TTC549 (cell line): ENCODE data around the gene TAF11L7.
"Not testable (repeated sequence)": the region's sequence is repeated elsewhere in the genome, so short reads cannot be mapped to it uniquely, and the experiment has no call there.

Source experiments
- FAIRE-seq: peaks from 2 replicates; lab custom pipeline; 2012; peaks lifted over from hg19 to GRCh38; lab: Jason Lieb, UNC

TAF11L7 gene

DNA sequence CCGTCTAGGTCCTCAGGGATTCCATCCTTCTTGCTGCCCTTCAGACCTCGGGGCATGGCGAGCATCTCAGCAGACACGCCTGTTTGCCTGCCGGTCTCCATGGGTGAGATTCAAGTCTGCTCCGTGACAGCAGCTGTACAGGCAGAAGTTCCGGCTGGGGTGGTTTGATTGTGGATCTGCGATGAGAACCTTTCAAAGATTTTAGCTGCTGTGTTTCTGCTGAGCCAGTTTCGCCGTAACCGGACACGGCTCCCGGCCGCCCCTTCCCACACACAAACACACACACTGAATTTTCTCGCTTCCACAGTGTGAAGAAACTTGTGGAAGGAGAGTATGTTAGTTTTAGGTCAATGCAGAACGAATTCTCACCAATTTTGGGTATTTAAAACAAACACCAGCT lies at the start of gene TAF11L7:
TSS of gene TAF11L7 (minus strand) at position 101 of the 400 bp plus-strand sequence.
- FAIRE-seq: not testable (repeated sequence)

DNA sequence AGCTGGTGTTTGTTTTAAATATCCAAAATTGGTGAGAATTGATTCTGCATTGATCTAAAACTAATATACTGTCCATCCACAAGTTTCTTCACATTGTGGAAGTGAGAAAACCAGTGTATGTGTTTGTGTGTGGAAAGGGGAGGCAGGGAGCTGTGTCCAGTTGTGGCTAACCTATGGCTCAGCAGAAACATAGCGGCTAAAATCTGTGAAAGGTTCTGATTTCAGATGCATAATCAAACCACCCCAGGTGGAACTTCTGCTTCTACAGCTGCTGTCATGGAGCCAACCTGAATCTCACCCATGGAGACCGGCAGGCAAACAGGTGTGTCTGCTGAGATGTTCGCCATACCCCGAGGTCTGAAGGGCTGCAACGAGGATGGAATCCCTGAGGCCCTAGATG lies 48.6 kb upstream of the TAF11L7 start, which contains the start of gene TAF11L14:
TSS of gene TAF11L14 (plus strand) at position 301 of the 400 bp plus-strand sequence.
- no peak for FAIRE-seq

DNA sequence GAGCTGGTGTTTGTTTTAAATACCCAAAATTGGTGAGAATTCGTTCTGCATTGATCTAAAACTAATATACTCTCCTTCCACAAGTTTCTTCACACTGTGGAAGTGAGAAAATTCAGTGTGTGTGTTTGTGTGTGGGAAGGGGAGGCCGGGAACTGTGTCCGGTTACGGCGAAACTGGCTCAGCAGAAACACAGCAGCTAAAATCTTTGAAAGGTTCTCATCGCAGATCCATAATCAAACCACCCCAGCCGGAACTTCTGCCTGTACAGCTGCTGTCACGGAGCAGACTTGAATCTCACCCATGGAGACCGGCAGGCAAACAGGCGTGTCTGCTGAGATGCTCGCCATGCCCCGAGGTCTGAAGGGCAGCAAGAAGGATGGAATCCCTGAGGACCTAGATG lies 46.2 kb upstream of the TAF11L7 start, which contains the start of gene TAF11L13:
TSS of gene TAF11L13 (plus strand) at position 301 of the 400 bp plus-strand sequence.
- not testable (repeated sequence) for FAIRE-seq

DNA sequence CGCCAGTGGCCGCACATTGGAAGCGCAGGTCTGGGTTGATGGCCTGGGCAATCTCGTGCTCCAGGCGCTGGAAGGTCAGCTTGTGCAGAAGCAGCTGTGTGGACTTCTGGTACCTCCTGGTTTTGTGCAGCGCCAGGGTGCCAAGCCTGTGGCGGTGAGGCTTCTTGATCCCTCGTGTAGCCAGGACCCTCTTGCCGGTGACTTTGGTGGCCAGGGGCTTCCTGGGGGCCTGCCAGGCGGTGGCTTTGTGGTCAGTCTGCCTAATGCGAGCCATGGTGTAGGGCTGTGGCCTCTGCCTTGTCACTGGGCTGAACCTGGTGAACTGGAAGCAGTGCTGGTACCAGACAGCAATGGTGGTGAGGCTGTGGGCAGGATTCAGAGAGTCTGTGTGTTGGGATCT lies 40.1 kb upstream of the TAF11L7 start:
- FAIRE-seq: no peak

DNA sequence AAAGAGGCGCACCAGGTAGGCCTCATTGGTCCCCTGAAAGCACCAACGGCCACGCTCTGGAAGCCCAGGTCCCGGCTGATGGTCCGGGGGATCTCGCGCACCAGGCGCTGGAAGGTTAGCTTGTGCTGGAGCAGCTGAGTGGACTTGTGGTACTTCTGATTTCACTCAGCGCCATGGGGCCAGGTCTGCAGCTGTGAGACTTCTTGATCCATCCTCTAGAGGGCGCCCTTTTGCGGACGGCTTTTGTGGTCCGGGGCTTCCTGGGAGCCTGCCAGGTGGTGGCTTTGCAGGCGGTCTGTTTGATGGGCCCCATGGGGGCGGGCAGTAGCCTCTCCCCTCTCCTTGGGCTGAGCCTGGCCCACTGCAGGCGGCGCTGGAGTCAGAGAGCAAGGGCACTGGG lies 35.1 kb upstream of the TAF11L7 start:
- FAIRE-seq: no peak

DNA sequence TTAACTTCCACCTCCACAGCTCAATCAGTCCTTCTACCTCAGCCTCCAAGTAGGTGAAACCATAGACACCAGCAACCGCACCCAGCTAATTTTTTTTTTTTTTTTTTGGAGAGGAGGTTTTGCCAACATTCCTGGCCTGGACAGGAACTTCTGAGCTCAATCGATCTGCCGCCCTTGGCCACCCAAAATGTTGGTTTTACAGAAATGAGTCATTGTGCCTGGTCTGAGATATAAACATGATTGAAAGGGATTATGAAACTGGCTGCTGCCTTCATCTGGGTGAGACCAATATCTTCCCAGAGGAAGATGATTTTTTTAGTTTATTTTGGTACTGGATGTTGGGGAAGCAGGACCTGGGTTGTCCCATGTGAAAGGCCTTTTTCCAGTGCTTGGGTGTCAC lies 33.8 kb upstream of the TAF11L7 start:
- FAIRE-seq: no peak

DNA sequence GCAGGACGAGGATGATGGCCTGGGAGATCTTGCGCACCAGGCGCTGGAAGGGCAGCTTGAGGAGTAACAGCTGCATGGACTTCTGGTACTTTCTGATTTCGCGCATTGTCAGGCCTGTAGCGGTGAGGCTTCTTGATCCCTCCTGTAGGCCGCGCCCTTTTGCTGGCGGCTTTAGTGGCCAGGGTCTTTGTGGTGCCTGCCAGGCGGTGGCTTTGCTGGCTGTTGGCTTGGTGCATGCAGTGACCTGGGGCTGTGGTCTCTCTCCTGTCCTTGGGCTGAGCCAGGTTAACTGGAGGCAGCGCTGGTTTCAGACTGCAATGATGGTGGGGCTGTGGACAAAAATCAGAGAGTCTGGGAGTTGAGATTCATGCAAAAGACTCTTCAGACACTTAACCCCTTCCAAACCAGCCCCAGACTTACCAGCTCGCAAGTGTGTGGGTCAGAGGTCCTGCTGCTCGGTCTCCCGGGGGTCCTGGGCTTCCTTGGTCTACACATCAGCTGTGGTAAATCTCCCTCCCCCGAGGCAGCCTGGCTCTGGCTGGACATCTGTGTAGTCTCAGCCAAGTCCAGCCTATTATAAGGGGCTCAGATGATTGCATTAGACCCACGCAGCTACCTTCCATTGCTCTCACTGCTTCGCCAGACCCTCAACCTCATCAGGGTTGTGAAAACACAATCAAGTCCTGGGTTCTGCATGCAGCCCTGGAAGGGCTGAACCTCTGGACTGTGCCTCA lies 29.5 kb upstream of the TAF11L7 start:
- FAIRE-seq: no peak

DNA sequence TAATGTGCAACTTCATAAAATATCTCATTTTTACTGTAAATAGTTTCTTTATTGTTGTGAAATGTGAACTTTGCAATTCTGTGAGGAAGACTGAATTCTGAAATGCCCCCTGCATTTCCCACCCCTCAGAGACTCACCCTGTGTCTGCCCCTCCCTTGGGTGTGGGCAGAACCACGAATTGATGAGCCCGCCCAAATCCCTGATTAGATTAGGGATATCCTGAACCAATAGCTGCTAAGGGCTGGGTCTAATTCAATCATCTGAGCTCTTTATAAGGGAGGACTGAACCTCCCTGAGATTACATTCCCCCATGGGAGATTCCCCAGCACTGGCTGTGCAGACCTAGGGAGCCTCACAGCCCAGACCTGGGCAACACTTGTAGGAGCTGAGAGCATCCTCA lies 24.5 kb upstream of the TAF11L7 start, which contains the start of gene TAF11L12:
TSS of gene TAF11L12 (plus strand) at position 301 of the 400 bp plus-strand sequence.
- not testable (repeated sequence) for FAIRE-seq

DNA sequence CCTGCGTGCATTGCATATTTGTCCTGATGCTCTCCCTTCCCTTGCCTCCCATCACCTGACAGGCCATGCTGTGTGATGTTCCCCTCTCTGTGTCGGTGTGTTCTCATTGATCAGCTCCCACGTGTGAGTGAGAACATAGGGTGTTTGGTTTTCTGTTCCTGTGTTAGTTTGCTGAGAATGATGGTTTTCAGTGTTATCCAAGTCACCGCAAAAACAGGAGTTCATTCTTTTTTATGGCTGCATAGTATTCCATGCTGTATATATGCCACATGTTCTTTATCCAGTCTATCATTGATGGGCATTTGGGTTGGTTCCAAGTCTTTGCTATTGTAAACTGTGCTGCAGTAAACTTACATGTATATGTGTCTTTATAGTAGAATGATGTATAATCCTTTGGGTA lies 21.9 kb upstream of the TAF11L7 start:
- FAIRE-seq: not testable (repeated sequence)

DNA sequence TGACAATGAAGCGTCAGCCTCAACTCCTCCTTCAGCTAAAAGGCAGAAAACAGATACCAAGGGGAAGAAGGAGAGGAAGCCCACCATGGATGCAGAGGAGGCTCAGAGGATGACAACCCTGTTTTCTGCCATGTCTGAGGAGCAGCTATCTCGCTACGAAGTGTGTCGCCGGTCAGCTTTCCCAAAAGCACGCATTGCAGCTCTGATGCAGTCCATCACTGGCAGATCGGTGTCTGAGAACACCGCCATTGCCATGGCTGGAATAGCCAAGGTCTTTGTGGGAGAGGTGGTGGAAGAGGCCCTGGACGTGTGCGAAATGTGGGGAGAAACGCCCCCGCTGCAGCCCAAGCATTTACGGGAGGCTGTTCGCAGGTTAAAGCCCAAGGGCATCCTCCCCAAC lies 19.4 kb upstream of the TAF11L7 start:
- FAIRE-seq: no peak

DNA sequence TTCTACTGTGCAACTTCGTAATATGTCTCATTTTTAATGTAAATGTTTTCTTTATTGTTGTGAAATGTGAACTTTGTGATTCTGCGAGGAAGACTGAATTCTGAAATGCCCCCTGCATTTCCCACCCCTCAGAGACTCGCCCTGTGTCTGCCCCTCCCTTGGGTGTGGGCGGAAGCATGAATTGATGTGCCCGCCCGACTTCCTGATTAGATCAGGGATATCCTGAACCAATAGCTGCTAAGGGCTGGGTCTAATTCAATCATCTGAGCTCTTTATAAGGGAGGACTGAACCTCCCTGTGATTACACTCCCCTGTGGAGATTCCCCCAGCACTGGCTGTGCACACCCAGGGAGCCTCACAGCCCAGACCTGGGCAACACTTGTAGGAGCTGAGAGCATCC lies 18.3 kb upstream of the TAF11L7 start, which contains the start of gene TAF11L11:
TSS of gene TAF11L11 (plus strand) at position 304 of the 400 bp plus-strand sequence.
- not testable (repeated sequence) for FAIRE-seq

DNA sequence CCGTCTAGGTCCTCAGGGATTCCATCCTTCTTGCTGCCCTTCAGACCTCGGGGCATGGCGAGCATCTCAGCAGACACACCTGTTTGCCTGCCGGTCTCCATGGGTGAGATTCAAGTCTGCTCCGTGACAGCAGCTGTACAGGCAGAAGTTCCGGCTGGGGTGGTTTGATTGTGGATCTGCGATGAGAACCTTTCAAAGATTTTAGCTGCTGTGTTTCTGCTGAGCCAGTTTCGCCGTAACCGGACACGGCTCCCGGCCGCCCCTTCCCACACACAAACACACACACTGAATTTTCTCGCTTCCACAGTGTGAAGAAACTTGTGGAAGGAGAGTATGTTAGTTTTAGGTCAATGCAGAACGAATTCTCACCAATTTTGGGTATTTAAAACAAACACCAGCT lies 12.2 kb upstream of the TAF11L7 start, which contains the start of gene TAF11L10:
TSS of gene TAF11L10 (minus strand) at position 101 of the 400 bp plus-strand sequence.
- FAIRE-seq: not testable (repeated sequence)

DNA sequence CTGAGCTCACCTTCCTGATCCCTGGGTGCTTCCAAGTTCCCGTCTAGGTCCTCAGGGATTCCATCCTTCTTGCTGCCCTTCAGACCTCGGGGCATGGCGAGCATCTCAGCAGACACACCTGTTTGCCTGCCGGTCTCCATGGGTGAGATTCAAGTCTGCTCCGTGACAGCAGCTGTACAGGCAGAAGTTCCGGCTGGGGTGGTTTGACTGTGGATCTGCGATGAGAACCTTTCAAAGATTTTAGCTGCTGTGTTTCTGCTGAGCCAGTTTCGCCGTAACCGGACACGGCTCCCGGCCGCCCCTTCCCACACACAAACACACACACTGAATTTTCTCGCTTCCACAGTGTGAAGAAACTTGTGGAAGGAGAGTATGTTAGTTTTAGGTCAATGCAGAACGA lies 8.7 kb upstream of the TAF11L7 start, which contains the start of gene TAF11L9:
TSS of gene TAF11L9 (minus strand) at position 140 of the 400 bp plus-strand sequence.
- not testable (repeated sequence) for FAIRE-seq

DNA sequence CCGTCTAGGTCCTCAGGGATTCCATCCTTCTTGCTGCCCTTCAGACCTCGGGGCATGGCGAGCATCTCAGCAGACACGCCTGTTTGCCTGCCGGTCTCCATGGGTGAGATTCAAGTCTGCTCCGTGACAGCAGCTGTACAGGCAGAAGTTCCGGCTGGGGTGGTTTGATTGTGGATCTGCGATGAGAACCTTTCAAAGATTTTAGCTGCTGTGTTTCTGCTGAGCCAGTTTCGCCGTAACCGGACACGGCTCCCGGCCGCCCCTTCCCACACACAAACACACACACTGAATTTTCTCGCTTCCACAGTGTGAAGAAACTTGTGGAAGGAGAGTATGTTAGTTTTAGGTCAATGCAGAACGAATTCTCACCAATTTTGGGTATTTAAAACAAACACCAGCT lies 5.3 kb upstream of the TAF11L7 start, which contains the start of gene TAF11L8:
TSS of gene TAF11L8 (minus strand) at position 101 of the 400 bp plus-strand sequence.
- FAIRE-seq: not testable (repeated sequence)
